HEK293 (cell line): ENCODE measurements around the gene OPRM1.

Experiments
- CTCF ChIA-PET: fragments of 350-600 bp; formaldehyde crosslinking; extraction: SDS; loops from one replicate; lab custom pipeline; 2021; ENCODE audit warnings: antibody characterized with exemption; lab: Yijun Ruan, JAX
- POLR2A ChIA-PET: fragments of 300-600 bp; formaldehyde crosslinking; extraction: SDS; loops from one replicate; lab custom pipeline; 2020; ENCODE audit warnings: antibody characterized with exemption, inconsistent platforms; lab: Yijun Ruan, JAX
- H3K27ac ChIP-seq: fragments of 200-500 bp; sonication (Bioruptor generic); 2 replicates; pipeline ENCODE4 v1.5.1; 2014; ENCODE audit warnings: low read depth, low read length, control low read depth, inconsistent platforms; ENCODE audit errors: extremely low read depth
- H3K36me3 ChIP-seq, 2 experiments: fragments of 200-500 bp in 1 of 2; sonication (Bioruptor generic) in 1 of 2; 1 replicate in 1 of 2; 2 replicates in 1 of 2; pipeline ENCODE4 v1.5.1; 2014 to 2017; ENCODE audit warnings: inconsistent platforms in 2 of 2, low read length in 2 of 2; ENCODE audit not compliant: control insufficient read depth in 2 of 2, insufficient read depth in 1 of 2
- H3K4me1 ChIP-seq: fragments of 200-500 bp; sonication (Bioruptor generic); 2 replicates; pipeline ENCODE4 v1.5.1; 2014; ENCODE audit warnings: mild to moderate bottlenecking, low read length, inconsistent platforms; ENCODE audit not compliant: control insufficient read depth, insufficient read depth
- H3K4me3 ChIP-seq: 2 replicates; pipeline ENCODE4 v1.5.1; 2011; ENCODE audit warnings: low read depth, mild to moderate bottlenecking, control low read depth, low read length, moderate library complexity
- H3K9me3 ChIP-seq: fragments of 200-500 bp; sonication (Bioruptor generic); 2 replicates; pipeline ENCODE4 v1.5.1; 2014; ENCODE audit warnings: low read depth, low read length, inconsistent platforms; ENCODE audit not compliant: control insufficient read depth, insufficient read depth
- GFI1B ChIP-seq: fragments of 450-650 bp; formaldehyde crosslinking; IDR thresholded peaks from 2 replicates; pipeline ENCODE4 v1.5.1; 2016; ENCODE audit warnings: missing biosample characterization, missing genetic modification characterization
- GLI4 ChIP-seq: fragments of 450-650 bp; formaldehyde crosslinking; IDR thresholded peaks from 2 replicates; pipeline ENCODE4 v1.5.1; 2016; ENCODE audit warnings: missing biosample characterization, missing genetic modification characterization
- IKZF3 ChIP-seq: fragments of 450-650 bp; IDR thresholded peaks from 2 replicates; pipeline ENCODE4 v1.5.0; 2018; ENCODE audit warnings: missing biosample characterization, mild to moderate bottlenecking, missing genetic modification characterization, moderate library complexity
- OSR2 ChIP-seq: fragments of 450-650 bp; formaldehyde crosslinking; IDR thresholded peaks from 2 replicates; pipeline ENCODE4 v1.5.1; 2016; ENCODE audit warnings: missing biosample characterization, missing genetic modification characterization
- YY1 ChIP-seq: fragments of 450-650 bp; formaldehyde crosslinking; IDR thresholded peaks from 2 replicates; pipeline ENCODE4 v1.5.1; 2018; ENCODE audit warnings: missing biosample characterization, missing genetic modification characterization
- ZBTB17 ChIP-seq: fragments of 450-650 bp; formaldehyde crosslinking; IDR thresholded peaks from 2 replicates; pipeline ENCODE4 v1.5.1; 2016; ENCODE audit warnings: missing biosample characterization, missing genetic modification characterization
- ZBTB20 ChIP-seq: fragments of 450-650 bp; formaldehyde crosslinking; IDR thresholded peaks from 2 replicates; pipeline ENCODE4 v1.5.1; 2016; ENCODE audit warnings: missing biosample characterization, missing genetic modification characterization
- ZEB2 ChIP-seq: fragments of 450-650 bp; formaldehyde crosslinking; IDR thresholded peaks from 2 replicates; pipeline ENCODE4 v1.5.1; 2016; ENCODE audit warnings: missing biosample characterization, missing genetic modification characterization
- ZNF146 ChIP-seq: fragments of 450-650 bp; formaldehyde crosslinking; IDR thresholded peaks from 2 replicates; pipeline ENCODE4 v1.5.1; 2016; ENCODE audit warnings: missing biosample characterization, missing genetic modification characterization
- ZNF324 ChIP-seq: fragments of 450-650 bp; formaldehyde crosslinking; IDR thresholded peaks from 2 replicates; pipeline ENCODE4 v1.5.1; 2016; ENCODE audit warnings: missing biosample characterization, missing genetic modification characterization
- ZNF404 ChIP-seq: fragments of 450-650 bp; formaldehyde crosslinking; IDR thresholded peaks from 2 replicates; pipeline ENCODE4 v1.5.1; 2017; ENCODE audit warnings: missing biosample characterization, missing genetic modification characterization
- ZNF596 ChIP-seq: fragments of 450-650 bp; IDR thresholded peaks from 2 replicates; pipeline ENCODE4 v1.5.0; 2018; ENCODE audit warnings: missing biosample characterization, mild to moderate bottlenecking, missing genetic modification characterization, moderate library complexity
- TF ChIP-seq, protein P1 (sequence below): fragments of 450-650 bp; IDR thresholded peaks from 2 replicates; pipeline ENCODE4 v1.5.1; 2018; ENCODE audit warnings: missing biosample characterization, missing genetic modification characterization
- TF ChIP-seq, protein P2 (sequence below): fragments of 450-650 bp; formaldehyde crosslinking; IDR thresholded peaks from 2 replicates; pipeline ENCODE4 v1.5.1; 2016; ENCODE audit warnings: missing biosample characterization, missing genetic modification characterization
- TF ChIP-seq, protein P3 (sequence below): fragments of 450-650 bp; formaldehyde crosslinking; IDR thresholded peaks from 2 replicates; pipeline ENCODE4 v1.5.1; 2016; ENCODE audit warnings: missing biosample characterization, missing genetic modification characterization

The OPRM1 gene

DNA sequence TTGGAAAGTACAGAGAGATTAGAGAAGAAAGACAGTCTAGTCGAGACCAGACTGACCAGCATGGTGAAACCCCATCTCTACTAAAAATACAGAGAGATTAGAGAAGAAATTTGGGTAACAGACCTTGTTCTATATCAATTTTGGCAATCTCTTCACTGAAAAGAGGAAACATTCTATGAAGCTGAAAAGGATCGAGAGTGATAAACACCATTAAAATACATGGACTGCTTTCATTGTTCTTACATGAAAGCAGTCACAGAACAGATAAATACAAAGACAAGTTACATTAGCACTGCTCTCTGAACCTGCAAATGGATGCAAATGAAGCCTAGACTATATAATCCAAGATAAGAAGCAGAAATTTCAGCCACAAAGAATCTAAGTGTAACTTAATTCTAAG lies 8.4 kb upstream of the OPRM1 start (continued):
- TF ChIP-seq, protein P1, sequence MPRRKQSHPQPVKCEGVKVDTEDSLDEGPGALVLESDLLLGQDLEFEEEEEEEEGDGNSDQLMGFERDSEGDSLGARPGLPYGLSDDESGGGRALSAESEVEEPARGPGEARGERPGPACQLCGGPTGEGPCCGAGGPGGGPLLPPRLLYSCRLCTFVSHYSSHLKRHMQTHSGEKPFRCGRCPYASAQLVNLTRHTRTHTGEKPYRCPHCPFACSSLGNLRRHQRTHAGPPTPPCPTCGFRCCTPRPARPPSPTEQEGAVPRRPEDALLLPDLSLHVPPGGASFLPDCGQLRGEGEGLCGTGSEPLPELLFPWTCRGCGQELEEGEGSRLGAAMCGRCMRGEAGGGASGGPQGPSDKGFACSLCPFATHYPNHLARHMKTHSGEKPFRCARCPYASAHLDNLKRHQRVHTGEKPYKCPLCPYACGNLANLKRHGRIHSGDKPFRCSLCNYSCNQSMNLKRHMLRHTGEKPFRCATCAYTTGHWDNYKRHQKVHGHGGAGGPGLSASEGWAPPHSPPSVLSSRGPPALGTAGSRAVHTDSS, result no peak
- TF ChIP-seq ZNF596 (tag by site-specific recombination) (no peak), ZBTB17 (tag by site-specific recombination) (no peak)

DNA sequence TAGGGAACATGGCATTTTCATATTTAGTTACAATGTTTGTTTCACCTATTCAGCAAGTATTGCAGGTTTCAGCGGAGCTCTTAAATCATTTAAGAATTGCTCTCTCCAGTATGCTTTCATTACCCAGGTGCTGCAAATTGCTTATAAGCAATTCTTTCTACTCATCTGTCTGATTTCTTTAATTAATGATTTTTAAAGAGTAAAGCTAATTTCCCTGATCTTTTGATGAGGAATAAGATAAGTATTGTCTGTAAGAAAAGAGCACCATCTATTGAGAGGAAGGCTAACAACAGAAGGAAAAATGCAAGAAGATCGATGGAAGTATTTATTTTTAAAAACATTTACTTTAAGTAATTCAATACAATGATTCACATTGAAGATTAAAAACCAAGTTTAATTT lies 2.0 kb downstream of the OPRM1 start:
- Histone ChIP-seq H3K36me3 (no peaks in the 10 kb centered on the region), H3K4me1 (no peaks in the 10 kb centered on the region), H3K27ac (no peak overlapping the region)
- CTCF ChIA-PET, result interaction anchor here (0.6 to 0.7 kb wide), 3 partner anchors 29 to 532 kb away, joined by 3 to 5 read pairs (median 3); no protein-coding TSS in a partner anchor
- TF ChIP-seq GFI1B (tag by site-specific recombination), result no peak
- TF ChIP-seq ZBTB20 (tag by site-specific recombination), result no peak
- no peak for TF ChIP-seq IKZF3 (tag by site-specific recombination)
- no peak for TF ChIP-seq OSR2 (tag by site-specific recombination)
- TF ChIP-seq, protein P1, result no peak
- TF ChIP-seq, protein P2, sequence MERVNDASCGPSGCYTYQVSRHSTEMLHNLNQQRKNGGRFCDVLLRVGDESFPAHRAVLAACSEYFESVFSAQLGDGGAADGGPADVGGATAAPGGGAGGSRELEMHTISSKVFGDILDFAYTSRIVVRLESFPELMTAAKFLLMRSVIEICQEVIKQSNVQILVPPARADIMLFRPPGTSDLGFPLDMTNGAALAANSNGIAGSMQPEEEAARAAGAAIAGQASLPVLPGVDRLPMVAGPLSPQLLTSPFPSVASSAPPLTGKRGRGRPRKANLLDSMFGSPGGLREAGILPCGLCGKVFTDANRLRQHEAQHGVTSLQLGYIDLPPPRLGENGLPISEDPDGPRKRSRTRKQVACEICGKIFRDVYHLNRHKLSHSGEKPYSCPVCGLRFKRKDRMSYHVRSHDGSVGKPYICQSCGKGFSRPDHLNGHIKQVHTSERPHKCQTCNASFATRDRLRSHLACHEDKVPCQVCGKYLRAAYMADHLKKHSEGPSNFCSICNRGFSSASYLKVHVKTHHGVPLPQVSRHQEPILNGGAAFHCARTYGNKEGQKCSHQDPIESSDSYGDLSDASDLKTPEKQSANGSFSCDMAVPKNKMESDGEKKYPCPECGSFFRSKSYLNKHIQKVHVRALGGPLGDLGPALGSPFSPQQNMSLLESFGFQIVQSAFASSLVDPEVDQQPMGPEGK, result no peak
- TF ChIP-seq ZEB2, result no peak
- no peak for TF ChIP-seq ZNF146 (tag by site-specific recombination)
- no peak for TF ChIP-seq YY1 (tag by site-specific recombination)
- no peak for TF ChIP-seq GLI4
- no peak for TF ChIP-seq ZNF404 (tag by site-specific recombination)
- TF ChIP-seq, all 188 proteins: peak for 0
- Histone ChIP-seq H3K9me3 (no peaks in the 10 kb centered on the region), H3K4me3 (no peak overlapping the region)
- POLR2A ChIA-PET, result no interaction called here

DNA sequence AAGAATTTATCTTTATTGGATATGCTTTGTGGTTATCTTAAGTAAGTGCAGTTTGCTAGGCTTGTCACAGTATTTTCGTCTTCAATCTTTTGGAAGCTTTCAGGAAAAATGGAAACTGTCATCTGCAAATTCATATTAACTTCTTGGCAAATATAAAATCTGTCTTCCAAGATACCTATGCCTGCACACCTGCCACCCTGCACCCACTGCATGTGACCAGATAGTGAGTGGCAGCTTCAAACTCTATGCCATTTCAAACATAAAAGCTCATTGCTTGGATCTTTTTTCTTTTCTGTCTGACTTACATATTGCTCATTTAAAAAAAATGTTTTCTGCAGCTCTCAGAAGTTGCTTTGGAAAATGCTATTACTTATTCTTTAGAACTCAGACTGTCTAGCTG lies 14.1 kb downstream of the OPRM1 start:
- no peaks in the 10 kb centered on the region for H3K9me3 ChIP-seq
- POLR2A ChIA-PET, result no interaction called here
- CTCF ChIA-PET, result no interaction called here

More for the DNA sequence above, 14.1 kb downstream of the OPRM1 start:
- Histone ChIP-seq H3K4me3 (no peak overlapping the region), H3K27ac (no peak overlapping the region), H3K36me3 (no peaks in the 10 kb centered on the region), H3K4me1 (no peaks in the 10 kb centered on the region)
- no peak for TF ChIP-seq ZNF324 (tag by site-specific recombination)
- TF ChIP-seq, protein P3, sequence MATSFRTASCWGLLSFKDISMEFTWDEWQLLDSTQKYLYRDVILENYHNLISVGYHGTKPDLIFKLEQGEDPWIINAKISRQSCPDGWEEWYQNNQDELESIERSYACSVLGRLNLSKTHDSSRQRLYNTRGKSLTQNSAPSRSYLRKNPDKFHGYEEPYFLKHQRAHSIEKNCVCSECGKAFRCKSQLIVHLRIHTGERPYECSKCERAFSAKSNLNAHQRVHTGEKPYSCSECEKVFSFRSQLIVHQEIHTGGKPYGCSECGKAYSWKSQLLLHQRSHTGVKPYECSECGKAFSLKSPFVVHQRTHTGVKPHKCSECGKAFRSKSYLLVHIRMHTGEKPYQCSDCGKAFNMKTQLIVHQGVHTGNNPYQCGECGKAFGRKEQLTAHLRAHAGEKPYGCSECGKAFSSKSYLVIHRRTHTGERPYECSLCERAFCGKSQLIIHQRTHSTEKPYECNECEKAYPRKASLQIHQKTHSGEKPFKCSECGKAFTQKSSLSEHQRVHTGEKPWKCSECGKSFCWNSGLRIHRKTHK (tag by site-specific recombination), result no peak
